GM18517 (cell line): ENCODE measurements around the gene RAB28.

Experiments
- ATAC-seq: cut with Tn5 transposase; IDR thresholded peaks from one replicate; pipeline ENCODE4 v1.9.1; 2021; ENCODE audit warnings: mild to moderate bottlenecking, moderate library complexity; ENCODE audit not compliant: unreplicated experiment

Gene RAB28

GRCh38 chr4:13384055-13384454 lies 100.1 kb downstream of the RAB28 start:
- ATAC-seq = no peak

DNA sequence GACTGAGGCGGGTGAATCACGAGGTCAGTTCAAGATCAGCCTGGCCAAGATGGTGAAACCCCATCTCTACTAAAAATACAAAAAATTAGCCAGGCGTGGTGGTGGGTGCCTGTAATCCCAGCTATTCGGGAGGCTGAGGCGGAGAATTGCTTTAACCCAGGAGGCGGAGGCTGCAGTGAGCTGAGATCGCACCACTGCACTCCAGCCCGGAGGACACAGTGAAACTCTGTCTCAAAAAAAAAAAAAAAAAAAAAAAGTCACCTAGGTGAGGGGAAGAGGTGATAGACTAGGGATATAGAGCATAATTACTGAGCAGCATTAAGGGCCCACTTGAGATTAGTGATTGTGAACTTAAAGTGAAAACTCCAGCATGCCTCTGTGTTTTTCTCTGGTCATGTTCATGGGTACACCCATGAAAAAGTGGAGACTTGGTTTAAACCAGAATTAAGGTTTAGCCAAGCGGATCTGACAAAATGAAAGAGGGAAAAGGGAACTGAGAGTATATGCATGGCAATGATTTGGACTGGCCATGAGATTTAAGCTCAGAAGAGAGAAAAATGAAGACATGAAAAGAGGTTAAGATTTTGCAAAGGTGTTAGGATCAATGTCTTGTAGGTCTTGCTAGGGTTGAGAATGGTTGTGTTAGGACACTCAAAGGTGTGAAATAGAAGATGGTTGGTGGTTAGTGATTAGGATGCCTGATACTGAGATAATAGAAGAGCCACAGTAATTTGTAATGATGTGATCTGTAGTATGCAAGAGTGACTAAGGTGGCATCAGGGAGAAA lies 105.0 kb downstream of the RAB28 start:
- ATAC-seq = peak; percentile 57

DNA sequence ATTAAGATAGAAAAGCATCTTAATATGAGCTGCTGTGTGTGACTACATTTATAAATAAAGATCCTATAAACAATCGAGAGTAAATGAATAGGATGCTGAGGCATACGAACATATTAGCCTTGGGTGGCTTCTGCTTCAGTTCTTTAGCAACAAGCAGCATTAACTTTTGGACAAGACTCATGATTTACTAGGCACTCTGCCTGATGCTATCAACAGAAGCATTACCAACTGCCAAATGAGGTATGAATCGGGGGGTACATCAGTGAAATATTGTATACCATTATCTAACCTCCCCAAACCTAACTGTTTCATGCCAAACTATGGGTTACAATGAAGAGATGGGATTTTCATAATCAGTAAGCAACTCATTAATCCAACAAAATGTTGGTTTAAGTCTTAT lies 113.1 kb downstream of the RAB28 start:
- ATAC-seq = no peak

DNA sequence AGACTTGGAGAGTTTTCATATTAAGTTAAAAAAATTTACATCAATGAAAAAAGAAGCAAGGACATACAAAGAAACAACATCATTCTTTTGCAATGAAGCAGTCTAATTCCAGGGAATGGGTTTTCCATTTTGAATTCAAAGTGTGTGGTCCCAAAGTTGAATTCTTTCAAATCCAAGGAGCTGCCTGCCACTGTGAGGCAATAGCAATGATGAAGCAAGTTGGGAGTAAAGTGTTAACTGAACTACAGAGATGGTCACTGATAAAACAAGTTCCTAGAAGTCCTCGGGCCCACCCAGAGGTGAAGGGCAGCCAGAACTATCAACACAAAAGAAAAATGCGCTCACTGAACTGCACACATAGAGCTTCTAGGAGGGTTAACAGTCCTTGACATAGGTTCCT lies 115.9 kb downstream of the RAB28 start:
- ATAC-seq = no peak

GRCh38 chr4:13367691-13368090 lies 116.4 kb downstream of the RAB28 start:
- no peak for ATAC-seq

GRCh38 chr4:13367244-13367643 lies 116.9 kb downstream of the RAB28 start:
- ATAC-seq = no peak

- ATAC-seq = no peak
Measured at GRCh38 chr4:13365195-13365594, 118.9 kb downstream of the RAB28 start.

GRCh38 chr4:13364653-13365052 lies 119.5 kb downstream of the RAB28 start:
- no peak for ATAC-seq

- ATAC-seq = no peak
Measured at GRCh38 chr4:13364172-13364571, 120.0 kb downstream of the RAB28 start.

DNA sequence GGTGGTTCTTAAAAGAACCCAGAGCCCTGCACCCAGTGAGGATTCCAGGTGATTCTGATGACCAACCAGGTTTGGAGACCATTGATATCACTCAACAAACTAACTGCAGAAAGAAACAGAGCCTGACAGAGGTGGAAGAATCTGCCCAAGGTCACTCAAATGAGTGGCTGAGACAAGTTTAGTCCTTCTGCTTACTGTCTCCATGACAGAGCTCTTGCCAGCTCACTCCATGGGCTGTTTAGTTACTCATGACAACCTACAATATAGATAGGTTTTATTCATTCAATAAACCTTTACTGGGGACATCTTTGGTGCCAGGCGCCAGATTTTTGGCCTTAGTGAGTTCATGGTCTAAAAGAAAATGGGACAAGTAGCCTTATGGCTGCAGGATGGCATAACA lies 124.3 kb downstream of the RAB28 start:
- no peak for ATAC-seq

- ATAC-seq = no peak
Measured at GRCh38 chr4:13355111-13355880, 128.8 kb downstream of the RAB28 start.

GRCh38 chr4:13349096-13349495 lies 135.0 kb downstream of the RAB28 start:
- no peak for ATAC-seq

DNA sequence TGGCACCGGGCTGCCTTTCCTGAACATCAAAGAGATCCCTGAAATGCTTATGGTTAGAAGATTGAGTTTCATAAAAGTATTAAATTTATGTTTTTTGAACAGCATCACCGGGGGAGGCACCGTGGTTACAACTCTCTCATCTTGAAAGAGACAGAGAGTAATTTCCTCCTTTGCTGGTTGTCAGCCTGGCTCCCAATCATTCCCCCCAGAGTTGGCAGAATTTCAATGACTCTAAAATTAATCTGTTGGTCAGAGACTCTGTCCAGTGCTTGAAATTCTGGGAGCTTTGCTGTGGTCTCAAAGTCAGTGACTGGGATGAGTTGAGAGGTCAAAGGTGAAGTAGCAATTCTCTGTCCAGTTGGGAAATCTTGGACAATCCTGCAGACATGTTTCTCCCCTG lies 135.9 kb downstream of the RAB28 start:
- no peak for ATAC-seq

- no peak for ATAC-seq
Measured at GRCh38 chr4:13347517-13348125, 136.5 kb downstream of the RAB28 start.

DNA sequence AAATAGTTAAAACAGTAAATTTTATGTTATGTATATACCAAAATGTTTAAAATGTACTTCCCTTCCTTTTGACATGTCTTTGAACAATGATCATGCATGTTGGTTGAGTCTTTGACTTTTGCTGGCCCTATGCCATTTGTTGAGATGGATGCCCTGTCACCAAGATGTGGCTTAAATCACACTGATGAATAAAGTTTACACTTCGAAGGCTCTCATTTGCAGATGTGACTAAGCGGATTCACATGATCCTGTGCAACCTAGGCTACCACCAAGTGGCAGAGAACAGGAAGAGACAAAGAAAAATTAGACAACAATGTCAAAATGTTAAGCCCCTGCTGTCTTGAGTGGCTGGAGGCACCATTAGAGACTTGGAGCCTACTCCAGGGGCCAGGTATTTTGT lies 139.9 kb downstream of the RAB28 start:
- no peak for ATAC-seq

GRCh38 chr4:13340672-13341071 lies 143.5 kb downstream of the RAB28 start:
- ATAC-seq = no peak

GRCh38 chr4:13331827-13332226 lies 152.3 kb downstream of the RAB28 start:
- ATAC-seq = no peak

DNA sequence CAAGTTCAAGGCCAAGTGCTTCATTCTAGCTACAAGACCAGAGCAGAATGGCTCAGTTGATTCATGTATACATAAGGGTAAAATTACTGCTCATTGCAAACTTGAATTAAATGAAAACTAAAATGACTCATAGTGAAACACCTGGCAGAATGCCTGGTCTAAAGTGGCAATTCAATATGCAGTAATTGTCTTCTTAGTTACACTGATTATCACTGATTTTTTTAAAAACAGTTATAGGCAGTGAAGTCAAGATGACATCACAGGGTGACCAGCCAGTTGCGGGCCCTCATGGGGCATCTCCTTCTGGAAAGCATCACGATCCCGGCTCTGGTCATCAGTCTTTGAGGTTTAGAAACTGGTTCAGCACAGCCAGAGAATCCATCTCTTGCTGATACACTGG lies 154.2 kb downstream of the RAB28 start:
- no peak for ATAC-seq

- no peak for ATAC-seq
Measured at GRCh38 chr4:13329340-13329850, 154.7 kb downstream of the RAB28 start.

GRCh38 chr4:13328591-13328990 lies 155.5 kb downstream of the RAB28 start:
- no peak for ATAC-seq

GRCh38 chr4:13327991-13328390 lies 156.1 kb downstream of the RAB28 start:
- ATAC-seq = no peak

GRCh38 chr4:13325744-13326143 lies 158.4 kb downstream of the RAB28 start:
- ATAC-seq = no peak
